ENCODE measurements around the gene BEGAIN. TPM values are rescaled to one million over a fixed set of nuclear protein-coding genes. Genes with fewer than 3 reads are reported as not detected.

BEGAIN gene
- total and polyA plus RNA-seq, 2 donors (not counting 3 experiments of a cell fraction or from before 2014, with no cell fraction given), result 0.49 TPM; not detected in 1

DNA sequence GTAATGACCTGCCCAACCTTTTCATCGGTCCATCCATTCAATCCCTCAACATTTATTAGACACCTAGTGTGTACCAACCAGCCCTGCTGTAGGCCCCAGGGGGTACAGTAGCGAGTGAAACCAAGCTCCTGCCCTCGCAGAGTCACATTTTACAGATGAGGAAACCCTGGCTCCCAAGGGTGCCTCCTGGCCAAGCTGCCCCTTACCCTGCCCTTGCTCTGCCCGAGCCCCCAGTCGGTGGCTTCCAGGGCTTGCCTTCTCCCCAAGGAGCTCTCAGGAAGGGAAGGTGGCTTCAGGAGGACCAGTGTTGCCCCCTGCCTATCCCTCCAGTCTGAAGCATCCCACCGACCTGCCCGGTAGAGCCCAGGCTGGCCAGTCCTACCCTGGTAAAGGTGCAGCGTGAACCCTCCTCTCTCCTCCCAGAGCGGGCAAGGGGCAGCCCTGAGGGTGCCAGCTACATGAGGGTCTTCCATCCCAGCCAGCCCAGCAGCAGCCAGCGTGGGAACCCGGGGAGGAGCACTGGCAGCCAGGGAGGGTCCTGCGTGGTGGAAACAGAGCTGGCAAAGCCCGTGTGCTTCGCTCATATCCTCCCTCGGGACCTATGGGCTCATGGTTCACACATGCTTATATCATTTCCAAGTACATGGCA, 670 bp upstream of the BEGAIN start:
- Histone ChIP-seq H4K20me1 (replicated peaks; ENCODE audit: control insufficient read depth, extremely low read depth, insufficient read depth, low read length) (no peaks in the 10 kb centered on the region), H3K27ac (ENCODE audit: insufficient read depth, low read depth, low read length) (no peak overlapping the region), H3K79me2 (ENCODE audit: control insufficient read depth, insufficient read depth, low read length) (no peaks in the 10 kb centered on the region), H3K4me1 (ENCODE audit: control insufficient read depth, extremely low read depth, insufficient read depth, low read length) (peaks cover 6% of the 10 kb centered on the region), H3K9me1 (replicated peaks; ENCODE audit: control insufficient read depth, extremely low read depth, insufficient read depth, low read length) (no peaks in the 10 kb centered on the region), H2AFZ (ENCODE audit: low read depth, low read length) (no peak overlapping the region), H3K4me3 (replicated peaks in 1 of 3; ENCODE audit: insufficient read depth in 1 of 3, low read depth in 1 of 3, low read length in 3 of 3) (no peak overlapping the region), H3K9me3 (replicated peaks; ENCODE audit: control insufficient read depth, insufficient read depth, low read length) (no peaks in the 10 kb centered on the region), H3K4me2 (ENCODE audit: insufficient read depth, low read length) (no peak overlapping the region), H3K9ac (replicated peaks; ENCODE audit: extremely low read depth, insufficient read depth, low read length) (no peak overlapping the region), H3K36me3 (ENCODE audit: control insufficient read depth in 2 of 2, extremely low read depth in 1 of 2, insufficient read depth in 2 of 2, low read length in 2 of 2) (no peaks in the 10 kb centered on the region), H3K27me3 (ENCODE audit: control insufficient read depth in 2 of 2, insufficient read depth in 2 of 2, low read length in 2 of 2) (peaks cover 11 to 13% of the 10 kb centered on the region in 2 experiments)
- TF ChIP-seq, protein P1, sequence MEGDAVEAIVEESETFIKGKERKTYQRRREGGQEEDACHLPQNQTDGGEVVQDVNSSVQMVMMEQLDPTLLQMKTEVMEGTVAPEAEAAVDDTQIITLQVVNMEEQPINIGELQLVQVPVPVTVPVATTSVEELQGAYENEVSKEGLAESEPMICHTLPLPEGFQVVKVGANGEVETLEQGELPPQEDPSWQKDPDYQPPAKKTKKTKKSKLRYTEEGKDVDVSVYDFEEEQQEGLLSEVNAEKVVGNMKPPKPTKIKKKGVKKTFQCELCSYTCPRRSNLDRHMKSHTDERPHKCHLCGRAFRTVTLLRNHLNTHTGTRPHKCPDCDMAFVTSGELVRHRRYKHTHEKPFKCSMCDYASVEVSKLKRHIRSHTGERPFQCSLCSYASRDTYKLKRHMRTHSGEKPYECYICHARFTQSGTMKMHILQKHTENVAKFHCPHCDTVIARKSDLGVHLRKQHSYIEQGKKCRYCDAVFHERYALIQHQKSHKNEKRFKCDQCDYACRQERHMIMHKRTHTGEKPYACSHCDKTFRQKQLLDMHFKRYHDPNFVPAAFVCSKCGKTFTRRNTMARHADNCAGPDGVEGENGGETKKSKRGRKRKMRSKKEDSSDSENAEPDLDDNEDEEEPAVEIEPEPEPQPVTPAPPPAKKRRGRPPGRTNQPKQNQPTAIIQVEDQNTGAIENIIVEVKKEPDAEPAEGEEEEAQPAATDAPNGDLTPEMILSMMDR (IDR thresholded peaks at IDR 0.05; ENCODE audit: extremely low read depth in 1 of 2, insufficient read depth in 1 of 2, low read depth in 1 of 2, low read length in 2 of 2), result no peak
- TF ChIP-seq EZH2 (IDR thresholded peaks at IDR 0.05; ENCODE audit: borderline replicate concordance, low read depth, low read length, severe bottlenecking), result peak; percentile 25
- FAIRE-seq (no peak), DNase-seq (ENCODE audit: low read depth, low spot score) (no peak)
- BruUV-seq (replicated peaks), result no TSS peak
- intact Hi-C loops (cut with micrococcal nuclease), result no loop called here
- dilution Hi-C loops (cut with MboI; ENCODE audit: extremely low pct_ligation_motif_present, low sequenced_read_pairs), result no loop called here
- ChIA-PET CTCF (no interaction called here), POLR2A (no interaction called here)

DNA sequence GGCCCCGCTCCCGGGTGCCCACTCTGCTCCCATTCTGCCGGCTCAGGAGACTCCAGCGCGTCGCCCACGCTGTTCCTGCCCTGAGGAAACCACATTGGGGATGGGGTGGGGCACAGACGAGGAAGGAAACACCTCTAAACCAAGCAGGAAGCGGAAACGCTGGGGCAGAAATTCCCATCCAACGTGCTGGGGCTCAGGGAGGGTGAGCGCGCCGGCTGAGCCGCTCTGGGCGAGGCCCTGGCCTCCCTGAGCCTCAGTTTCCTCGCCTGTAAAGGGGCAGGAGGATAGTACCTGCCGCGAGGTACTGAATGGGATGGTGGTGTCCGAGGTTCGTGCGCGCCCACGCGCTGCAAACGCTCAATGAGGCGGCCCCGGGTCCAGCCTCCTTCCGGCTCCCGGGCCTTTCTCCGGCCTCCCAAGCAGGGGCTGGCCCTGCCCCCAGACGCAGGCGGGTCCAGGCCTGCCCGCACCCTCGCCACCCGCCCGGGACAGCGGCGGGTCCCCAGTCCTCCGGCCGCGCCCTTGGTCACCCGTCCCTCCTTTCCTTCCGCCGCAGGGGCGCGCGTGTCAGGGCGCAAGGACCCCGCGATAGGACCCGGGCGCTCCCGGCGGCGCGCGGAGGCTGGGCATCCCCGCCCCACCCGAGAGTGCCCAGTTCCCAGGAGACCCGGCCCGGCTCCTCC, 673 bp downstream of the BEGAIN start:
- dilution Hi-C loops (cut with MboI; ENCODE audit: extremely low pct_ligation_motif_present, low sequenced_read_pairs), result no loop called here
- POLR2A ChIA-PET, result no interaction called here
- Histone ChIP-seq H3K36me3 (ENCODE audit: control insufficient read depth in 2 of 2, extremely low read depth in 1 of 2, insufficient read depth in 2 of 2, low read length in 2 of 2) (no peaks in the 10 kb centered on the region), H3K4me2 (ENCODE audit: insufficient read depth, low read length) (peak overlapping the region; percentile 65), H3K9ac (replicated peaks; ENCODE audit: extremely low read depth, insufficient read depth, low read length) (no peak overlapping the region), H3K27me3 (ENCODE audit: control insufficient read depth in 2 of 2, insufficient read depth in 2 of 2, low read length in 2 of 2) (peaks cover 11 to 13% of the 10 kb centered on the region in 2 experiments), H3K79me2 (ENCODE audit: control insufficient read depth, insufficient read depth, low read length) (no peaks in the 10 kb centered on the region), H2AFZ (ENCODE audit: low read depth, low read length) (peak overlapping the region; percentile 82), H3K9me1 (replicated peaks; ENCODE audit: control insufficient read depth, extremely low read depth, insufficient read depth, low read length) (no peaks in the 10 kb centered on the region), H3K9me3 (replicated peaks; ENCODE audit: control insufficient read depth, insufficient read depth, low read length) (no peaks in the 10 kb centered on the region), H3K27ac (ENCODE audit: insufficient read depth, low read depth, low read length) (no peak overlapping the region), H3K4me3 (replicated peaks in 1 of 3; ENCODE audit: insufficient read depth in 1 of 3, low read depth in 1 of 3, low read length in 3 of 3) (peak overlapping the region in 2 of 3 experiments; percentile 33 to 36), H4K20me1 (replicated peaks; ENCODE audit: control insufficient read depth, extremely low read depth, insufficient read depth, low read length) (no peaks in the 10 kb centered on the region), H3K4me1 (ENCODE audit: control insufficient read depth, extremely low read depth, insufficient read depth, low read length) (peaks cover 6% of the 10 kb centered on the region)
- intact Hi-C loops (cut with micrococcal nuclease), result no loop called here
- no peak for TF ChIP-seq MYC (IDR thresholded peaks at IDR 0.05; ENCODE audit: low read depth, low read length)
- FAIRE-seq, result no peak
- CTCF ChIA-PET, result no interaction called here
- no peak for DNase-seq (ENCODE audit: low read depth, low spot score)
- BruUV-seq (replicated peaks), result no TSS peak
